Transverse colon (tissue), 4 donors: ENCODE measurements around the gene STMP1.

Experiments used
- CTCF ChIP-seq, 5 experiments: fragments of 200-600 bp in 3 of 5; fragments of 450-650 bp in 2 of 5; sonication (generic) in 3 of 5; IDR thresholded peaks; 1 replicate in 2 of 5; 2 replicates in 3 of 5; pipeline ENCODE4 v1.5.1; 2016 to 2017; ENCODE audit warnings: antibody characterized with exemption in 5 of 5, inconsistent platforms in 3 of 5, mild to moderate bottlenecking in 2 of 5, moderate library complexity in 1 of 5
- POLR2A ChIP-seq: fragments of 450-650 bp; IDR thresholded peaks from one replicate; pipeline ENCODE4 v1.6.1; 2016; ENCODE audit warnings: antibody characterized with exemption, mild to moderate bottlenecking, moderate library complexity
- POLR2AphosphoS5 ChIP-seq, 3 donors: sonication (generic); formaldehyde crosslinking; IDR thresholded peaks; one replicate each; pipeline ENCODE4 v1.6.1; 2016; ENCODE audit warnings: antibody characterized with exemption in 3 of 3

GRCh38 chr7:135661311-135662122 lies 797 bp upstream of the STMP1 start:
- TF ChIP-seq CTCF (IDR thresholded peaks at IDR 0.05): no peak
- TF ChIP-seq POLR2A: no peak
- no peak for TF ChIP-seq POLR2AphosphoS5 (IDR thresholded peaks at IDR 0.05)
